Measurements from ENCODE around the gene RTN1. TPM values are rescaled to one million over a fixed set of nuclear protein-coding genes. Genes with fewer than 3 reads are reported as not detected.

The RTN1 gene
- total and polyA plus RNA-seq, 8 donors: 0.61 to 10.6 (median 2.4) TPM; not detected in 2

GRCh38 chr14:59739794-59740193 is 130.8 kb downstream of the RTN1 start:
- whole genome bisulfite sequencing, 5 donors: 51 to 76% (median 65%) methylated on average over 2 to 3 of the region's 3 CpGs
- TF ChIP-seq CTCF (IDR thresholded peaks at IDR 0.05): no peak
- peaks cover 0 to 23% (median 13%) of the 10 kb centered on the region in 4 donors for H3K9me3 ChIP-seq

GRCh38 chr14:59728304-59728703 is 142.3 kb downstream of the RTN1 start:
- Histone ChIP-seq H3K4me3 (no peak overlapping the region), H3K4me1 (no peaks in the 10 kb centered on the region), H3K9me3 (peaks cover 0 to 3% (median under 1%) of the 10 kb centered on the region in 4 donors), H3K36me3 (no peaks in the 10 kb centered on the region), H3K27me3 (no peaks in the 10 kb centered on the region), H3K27ac (no peak overlapping the region)
- WGBS, 5 donors: 25 to 41% (median 38%) methylated on average over 3 of the region's 3 CpGs
- DNase-seq: peak in 1 of 2 donors; percentile 11
- TF ChIP-seq POLR2A (IDR thresholded peaks at IDR 0.05) (no peak), CTCF (IDR thresholded peaks at IDR 0.05) (no peak), EP300 (IDR thresholded peaks at IDR 0.05) (no peak), POLR2AphosphoS5 (IDR thresholded peaks at IDR 0.05) (no peak)
- intact Hi-C loops (cut with DNase I; ENCODE audit: low total_unique reads): no loop called here

More at GRCh38 chr14:59739794-59740193, 130.8 kb downstream of the RTN1 start:
- DNase-seq: no peak
- Histone ChIP-seq H3K27ac (no peak overlapping the region), H3K4me1 (no peaks in the 10 kb centered on the region), H3K4me3 (no peak overlapping the region), H3K27me3 (no peaks in the 10 kb centered on the region), H3K36me3 (no peaks in the 10 kb centered on the region)
- intact Hi-C loops (cut with DNase I; ENCODE audit: low total_unique reads): no loop called here

GRCh38 chr14:59727073-59727661 is 143.4 kb downstream of the RTN1 start:
- TF ChIP-seq POLR2A (IDR thresholded peaks at IDR 0.05) (no peak), EP300 (IDR thresholded peaks at IDR 0.05) (no peak), CTCF (IDR thresholded peaks at IDR 0.05) (no peak), POLR2AphosphoS5 (IDR thresholded peaks at IDR 0.05) (no peak)
- Histone ChIP-seq H3K4me3 (no peak overlapping the region), H3K4me1 (no peaks in the 10 kb centered on the region), H3K36me3 (no peaks in the 10 kb centered on the region), H3K27me3 (no peaks in the 10 kb centered on the region), H3K9me3 (no peaks in the 10 kb centered on the region), H3K27ac (no peak overlapping the region)
- 95 to 97% (median 95%) methylated on average over 32 to 53 of the region's 53 CpGs for WGBS, 5 donors
- no peak for DNase-seq
- intact Hi-C loops (cut with DNase I; ENCODE audit: low total_unique reads): no loop called here

GRCh38 chr14:59711080-59711479 is 159.5 kb downstream of the RTN1 start:
- intact Hi-C loops (cut with DNase I; ENCODE audit: low total_unique reads): loop anchor here (10.0 kb wide), 1 partner anchor 194 kb away; no protein-coding TSS in a partner anchor
- Histone ChIP-seq H3K27me3 (no peaks in the 10 kb centered on the region), H3K4me1 (no peaks in the 10 kb centered on the region), H3K9me3 (no peaks in the 10 kb centered on the region), H3K4me3 (no peak overlapping the region), H3K27ac (no peak overlapping the region), H3K36me3 (no peaks in the 10 kb centered on the region)
- no peak for DNase-seq
- 67 to 87% (median 81%) methylated on average over 2 of the region's 2 CpGs for WGBS, 5 donors
- no peak for TF ChIP-seq POLR2A (IDR thresholded peaks at IDR 0.05)

- WGBS, 5 donors: 38 to 48% (median 42%) methylated on average over 7 of the region's 7 CpGs
- intact Hi-C loops (cut with DNase I; ENCODE audit: low total_unique reads): no loop called here
- H3K4me1 ChIP-seq: peaks cover 0 to 6% (median 0%) of the 10 kb centered on the region in 4 donors
Measured at GRCh38 chr14:59707778-59708561, 162.6 kb downstream of the RTN1 start.

More at GRCh38 chr14:59707778-59708561, 162.6 kb downstream of the RTN1 start:
- Histone ChIP-seq H3K36me3 (no peaks in the 10 kb centered on the region), H3K4me3 (no peak overlapping the region), H3K27me3 (no peaks in the 10 kb centered on the region), H3K9me3 (no peaks in the 10 kb centered on the region), H3K27ac (no peak overlapping the region)
- DNase-seq: peak in 1 of 2 donors; percentile 42
- TF ChIP-seq CTCF (IDR thresholded peaks at IDR 0.05): peak in 1 of 7 experiments; percentile 42
- TF ChIP-seq POLR2AphosphoS5 (IDR thresholded peaks at IDR 0.05): no peak
- no peak for TF ChIP-seq POLR2A (IDR thresholded peaks at IDR 0.05)
- TF ChIP-seq EP300 (IDR thresholded peaks at IDR 0.05): no peak
